K562 (cell line): Measurements from ENCODE around the gene DNER.

Experiments
- CHD2 ChIP-seq: IDR thresholded peaks from 2 replicates; pipeline ENCODE4 v1.6.1; 2011; ENCODE audit warnings: low read depth, low read length
- NR2C2 ChIP-seq, 2 experiments: fragments of 200-800 bp in 1 of 2; sonication (Bioruptor generic) in 1 of 2; sonication (generic) in 1 of 2; formaldehyde crosslinking in 1 of 2; IDR thresholded peaks; 2 replicates each; pipeline versions ENCODE4 v1.6.1 to v1.8.0; 2016 to 2022; ENCODE audit warnings: mild to moderate bottlenecking in 1 of 2, missing compliant biosample characterization in 1 of 2, missing genetic modification characterization in 1 of 2, missing genetic modification reagents in 1 of 2
- POLR2AphosphoS5 ChIP-seq: IDR thresholded peaks from 2 replicates; pipeline ENCODE4 v1.6.1; 2011; ENCODE audit warnings: mild to moderate bottlenecking, low read depth, low read length, moderate library complexity; ENCODE audit not compliant: control insufficient read depth, insufficient read depth
- SMARCA5 ChIP-seq: fragments of 450-650 bp; IDR thresholded peaks from 2 replicates; pipeline ENCODE4 v1.6.1; 2016
- SMARCE1 ChIP-seq: fragments of 450-650 bp; IDR thresholded peaks from 2 replicates; pipeline ENCODE4 v1.7.1; 2016; ENCODE audit warnings: mild to moderate bottlenecking
- SRF ChIP-seq, 2 experiments: fragments of 250-450, 450-650 bp in 1 of 2; sonication (Bioruptor Pico) in 1 of 2; sonication (generic) in 1 of 2; formaldehyde crosslinking; IDR thresholded peaks; 2 replicates each; pipeline versions ENCODE4 v1.5.0 to v1.5.1; 2020 to 2022; ENCODE audit warnings: mild to moderate bottlenecking in 1 of 2, missing genetic modification reagents in 1 of 2
- ZC3H4 ChIP-seq: sonication (generic); formaldehyde crosslinking; IDR thresholded peaks from 2 replicates; pipeline ENCODE4 v1.9.0; 2021; ENCODE audit warnings: missing genetic modification reagents, borderline replicate concordance
- ZNF583 ChIP-seq: fragments of 250-450 bp; sonication (Bioruptor Pico); IDR thresholded peaks from 2 replicates; pipeline ENCODE4 v1.4.0; 2020

- TF ChIP-seq ZNF583 (CRISPR knock-in tag) (no peak), SMARCA5 (no peak), POLR2AphosphoS5 (no peak), CHD2 (no peak), ZC3H4 (no peak), SRF (CRISPR knock-in tag; IDR thresholded peaks at IDR 0.05) (no peak), SMARCE1 (no peak), NR2C2 (CRISPR knock-in tag; IDR thresholded peaks at IDR 0.05) (no peak), NR2C2 (tag; IDR thresholded peaks at IDR 0.05) (no peak)
Observed at GRCh38 chr2:229714736-229715541, 584 bp upstream of the DNER start.
